Cardiac muscle cell (in vitro differentiated cells and primary cell): ENCODE results near the gene PTPN4. TPM values are rescaled to one million over a fixed set of nuclear protein-coding genes. Genes with fewer than 3 reads are reported as not detected.
A peak's percentile ranks its signal among the peaks of the same experiment; 100 is the strongest.

Source experiments
- DNase-seq, 2 donors: peaks; one replicate each; pipeline versions ENCODE4 v3.0.0 to v3.0.0-alpha.2; 2010 to 2017; ENCODE audit warnings: low read depth in 1 of 2, low spot score in 1 of 2
- H3K27ac ChIP-seq: fragments of 200-600 bp; sonication (generic); 2 replicates; pipeline ENCODE4 v1.5.1; 2016
- H3K27me3 ChIP-seq: fragments of 200-600 bp; sonication (generic); 2 replicates; pipeline ENCODE4 v1.6.0; 2016; ENCODE audit warnings: control low read depth
- H3K36me3 ChIP-seq: fragments of 200-600 bp; sonication (generic); 2 replicates; pipeline ENCODE4 v1.5.1; 2016; ENCODE audit warnings: control low read depth
- H3K4me1 ChIP-seq: fragments of 200-600 bp; sonication (generic); 2 replicates; pipeline ENCODE4 v1.8.1; 2017; ENCODE audit warnings: low read depth, mild to moderate bottlenecking, mixed run types
- H3K4me3 ChIP-seq: fragments of 200-600 bp; sonication (generic); 2 replicates; pipeline ENCODE4 v1.5.1; 2016; ENCODE audit warnings: mild to moderate bottlenecking
- H3K9me3 ChIP-seq: fragments of 200-600 bp; sonication (generic); 2 replicates; pipeline ENCODE4 v1.5.1; 2017; ENCODE audit warnings: low read depth, mild to moderate bottlenecking, control low read depth
- CTCF ChIP-seq: IDR thresholded peaks from 2 replicates; pipeline ENCODE4 v1.5.1; 2012; ENCODE audit warnings: low read depth, mild to moderate bottlenecking, low read length
- polyA plus RNA-seq: library from polyadenylated mRNA; unstranded; fragments of >200 nt; fragmentation: Nextera tagmentation; extraction: Ambion mirVana; gene quantifications from 2 replicates; pipeline ENCODE4 v1.2.1, GENCODE V29; 2016
- total RNA-seq: library from RNA; depleted of rRNA; stranded (reverse); fragments of >200 nt; gene quantifications from 2 replicates; pipeline ENCODE4 v1.2.3, GENCODE V29; 2016

Gene PTPN4
- total and polyA plus RNA-seq, 2 experiments from 2014 or later: 26.3 to 70.3 TPM

DNA sequence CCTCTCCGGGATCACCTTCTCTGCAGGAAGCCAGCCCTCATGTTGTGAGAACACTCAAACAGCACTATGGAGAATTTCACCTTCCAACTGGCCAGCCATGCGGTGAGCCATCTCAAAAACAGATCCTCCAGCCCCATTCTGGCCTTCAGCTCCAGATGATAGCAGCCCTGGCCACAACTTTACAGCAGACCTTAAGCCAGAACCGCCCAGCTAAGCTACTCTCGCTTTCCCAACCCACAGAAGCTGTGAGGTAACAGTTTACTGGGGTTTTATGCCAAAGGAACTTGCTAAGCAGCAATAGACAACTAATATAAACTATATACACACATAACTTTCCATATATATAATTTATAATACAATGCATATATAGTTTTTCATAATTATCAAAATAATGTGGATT, 11.6 kb upstream of the PTPN4 start:
- Histone ChIP-seq H3K9me3 (no peaks in the 10 kb centered on the region), H3K27me3 (peaks cover 10% of the 10 kb centered on the region), H3K27ac (no peak overlapping the region), H3K36me3 (no peaks in the 10 kb centered on the region), H3K4me3 (no peak overlapping the region), H3K4me1 (no peaks in the 10 kb centered on the region)
- DNase-seq: peak in 1 of 2 donors; percentile 34
- no peak for TF ChIP-seq CTCF

GRCh38 chr2:119749477-119750012, 10.2 kb upstream of the PTPN4 start:
- Histone ChIP-seq H3K27ac (no peak overlapping the region), H3K27me3 (peaks cover 10% of the 10 kb centered on the region), H3K36me3 (no peaks in the 10 kb centered on the region), H3K4me3 (no peak overlapping the region), H3K4me1 (no peaks in the 10 kb centered on the region), H3K9me3 (no peaks in the 10 kb centered on the region)
- no peak for TF ChIP-seq CTCF
- DNase-seq: no peak

GRCh38 chr2:119751706-119752105, 8.0 kb upstream of the PTPN4 start:
- no peak for DNase-seq
- H3K36me3 ChIP-seq: no peaks in the 10 kb centered on the region
- H3K4me3 ChIP-seq: no peak overlapping the region
- TF ChIP-seq CTCF: no peak
- H3K27ac ChIP-seq: no peak overlapping the region
- no peaks in the 10 kb centered on the region for H3K9me3 ChIP-seq
- no peaks in the 10 kb centered on the region for H3K4me1 ChIP-seq
- H3K27me3 ChIP-seq: peaks cover 5% of the 10 kb centered on the region

DNA sequence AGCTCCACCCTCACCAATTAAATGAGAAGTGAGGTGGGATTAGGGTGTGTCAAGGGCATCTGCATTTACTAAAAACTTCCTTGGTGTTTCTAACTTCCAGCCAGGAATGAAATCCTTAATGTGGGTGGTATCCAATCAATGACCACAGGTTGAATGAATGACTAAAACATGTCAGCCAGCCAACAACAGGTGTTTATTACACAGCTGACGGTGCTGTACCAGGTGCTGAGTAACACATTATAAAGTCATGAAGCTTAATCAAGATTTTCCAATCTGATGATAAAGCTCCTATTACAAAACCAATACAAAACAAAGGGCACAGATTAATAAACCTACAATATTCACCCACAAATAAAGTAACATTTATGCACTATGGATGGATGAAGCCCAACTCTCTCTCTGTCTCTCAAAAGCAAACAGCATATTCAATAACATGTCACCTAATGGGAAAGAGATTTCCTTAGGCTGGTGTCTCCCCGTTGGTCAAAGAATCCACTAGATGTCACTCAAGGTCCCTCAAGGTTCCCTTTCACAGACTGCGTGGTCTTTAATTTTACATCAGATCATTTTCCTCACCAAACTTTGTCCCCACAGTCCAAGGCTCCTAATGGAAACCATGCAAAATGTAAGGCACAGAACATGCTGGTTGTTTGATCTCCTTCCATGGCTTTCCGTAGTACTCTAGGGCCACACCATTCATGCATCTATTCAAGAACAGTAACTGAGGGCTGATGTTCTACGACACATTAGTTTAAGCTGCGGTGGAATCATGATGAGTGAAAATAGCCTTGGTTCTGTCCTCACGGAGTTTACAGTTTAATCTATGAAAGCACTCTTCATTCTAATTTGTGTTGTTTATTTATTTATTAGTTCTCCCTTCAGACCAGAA, 6.4 kb upstream of the PTPN4 start:
- peak; percentile 48 to 72 for DNase-seq
- H3K27me3 ChIP-seq: no peaks in the 10 kb centered on the region
- no peaks in the 10 kb centered on the region for H3K9me3 ChIP-seq
- no peaks in the 10 kb centered on the region for H3K4me1 ChIP-seq
- H3K4me3 ChIP-seq: no peak overlapping the region
- TF ChIP-seq CTCF: peak; percentile 68
- no peak overlapping the region for H3K27ac ChIP-seq
- H3K36me3 ChIP-seq: no peaks in the 10 kb centered on the region

- no peaks in the 10 kb centered on the region for H3K9me3 ChIP-seq
- peak in 1 of 2 donors; percentile 30 for DNase-seq
- no peak overlapping the region for H3K4me3 ChIP-seq
- no peaks in the 10 kb centered on the region for H3K36me3 ChIP-seq
- no peaks in the 10 kb centered on the region for H3K4me1 ChIP-seq
- H3K27ac ChIP-seq: no peak overlapping the region
- TF ChIP-seq CTCF: no peak
- H3K27me3 ChIP-seq: no peaks in the 10 kb centered on the region
These were observed 5.8 kb upstream of the PTPN4 start for GRCh38 chr2:119753930-119754321.
